Measurements from ENCODE around the gene SRSF3. TPM values are rescaled to one million over a fixed set of nuclear protein-coding genes. Genes with fewer than 3 reads are reported as not detected.
A peak's percentile ranks its signal among the peaks of the same experiment; 100 is the strongest.
"Not testable (repeated sequence)": the region's sequence is repeated elsewhere in the genome, so short reads cannot be mapped to it uniquely, and the experiment has no call there.

The SRSF3 gene
- total RNA-seq, 2 donors from 2014 or later, result 88.5 to 120 TPM

DNA sequence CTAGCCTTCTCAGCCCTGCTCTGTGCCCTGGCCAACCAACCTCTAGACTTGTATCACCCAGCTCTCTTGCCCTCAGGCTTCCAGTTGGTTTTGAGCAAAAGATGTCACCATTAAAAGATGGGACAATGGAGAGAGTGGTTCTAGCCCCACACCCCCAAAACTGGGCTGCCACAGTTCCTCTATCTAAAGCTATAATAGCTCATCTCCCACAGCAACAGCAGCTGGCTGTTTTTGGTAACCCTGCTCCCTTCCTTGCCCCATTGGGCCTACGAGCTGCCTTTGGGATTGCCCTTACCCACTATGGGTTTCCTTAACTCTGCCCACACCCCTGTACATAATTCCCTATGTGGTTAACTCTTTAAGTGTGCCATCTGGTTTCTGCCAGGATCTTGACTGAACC is 7.6 kb upstream of the SRSF3 start:
- no peak for ATAC-seq (ENCODE audit: insufficient number of reproducible peaks, low FRiP score, low read depth)
- H3K27me3 ChIP-seq (replicated peaks; ENCODE audit: insufficient read depth), result no peaks in the 10 kb centered on the region
- H3K27ac ChIP-seq, result no peak overlapping the region
- H3K9me3 ChIP-seq, result no peaks in the 10 kb centered on the region
- no peaks in the 10 kb centered on the region for H3K4me1 ChIP-seq (ENCODE audit: control insufficient read depth in 1 of 2, low read depth in 2 of 2)
- no peak for DNase-seq (ENCODE audit: low spot score)
- H3K36me3 ChIP-seq, result no peaks in the 10 kb centered on the region
- H3K4me3 ChIP-seq, result no peak overlapping the region
- TF ChIP-seq, protein P1, sequence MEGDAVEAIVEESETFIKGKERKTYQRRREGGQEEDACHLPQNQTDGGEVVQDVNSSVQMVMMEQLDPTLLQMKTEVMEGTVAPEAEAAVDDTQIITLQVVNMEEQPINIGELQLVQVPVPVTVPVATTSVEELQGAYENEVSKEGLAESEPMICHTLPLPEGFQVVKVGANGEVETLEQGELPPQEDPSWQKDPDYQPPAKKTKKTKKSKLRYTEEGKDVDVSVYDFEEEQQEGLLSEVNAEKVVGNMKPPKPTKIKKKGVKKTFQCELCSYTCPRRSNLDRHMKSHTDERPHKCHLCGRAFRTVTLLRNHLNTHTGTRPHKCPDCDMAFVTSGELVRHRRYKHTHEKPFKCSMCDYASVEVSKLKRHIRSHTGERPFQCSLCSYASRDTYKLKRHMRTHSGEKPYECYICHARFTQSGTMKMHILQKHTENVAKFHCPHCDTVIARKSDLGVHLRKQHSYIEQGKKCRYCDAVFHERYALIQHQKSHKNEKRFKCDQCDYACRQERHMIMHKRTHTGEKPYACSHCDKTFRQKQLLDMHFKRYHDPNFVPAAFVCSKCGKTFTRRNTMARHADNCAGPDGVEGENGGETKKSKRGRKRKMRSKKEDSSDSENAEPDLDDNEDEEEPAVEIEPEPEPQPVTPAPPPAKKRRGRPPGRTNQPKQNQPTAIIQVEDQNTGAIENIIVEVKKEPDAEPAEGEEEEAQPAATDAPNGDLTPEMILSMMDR (IDR thresholded peaks at IDR 0.05), result no peak

DNA sequence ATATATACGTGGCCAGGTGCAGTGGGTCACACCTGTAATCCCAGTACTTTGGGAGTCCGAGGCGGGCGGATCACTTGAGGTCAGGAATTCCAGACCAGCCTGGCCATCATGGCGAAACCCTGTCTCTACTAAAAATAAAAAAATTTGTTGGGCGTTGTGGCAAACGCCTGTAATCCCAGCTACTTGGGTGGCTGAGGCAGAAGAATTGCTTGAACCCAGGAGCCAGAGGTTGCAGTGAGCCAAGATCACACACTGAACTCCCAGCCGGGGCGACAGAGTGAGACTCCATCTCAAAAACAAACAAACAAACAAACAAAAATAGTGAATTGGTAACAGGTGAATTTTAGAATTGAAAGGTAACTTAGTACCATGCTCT is 5.1 kb upstream of the SRSF3 start:
- not testable (repeated sequence) for ATAC-seq (ENCODE audit: insufficient number of reproducible peaks, low FRiP score, low read depth); DNase-seq (ENCODE audit: low spot score); H3K36me3 ChIP-seq; H3K4me1 ChIP-seq (ENCODE audit: control insufficient read depth in 1 of 2, low read depth in 2 of 2); H3K27ac ChIP-seq; H3K9me3 ChIP-seq; H3K27me3 ChIP-seq (replicated peaks; ENCODE audit: insufficient read depth); H3K4me3 ChIP-seq

DNA sequence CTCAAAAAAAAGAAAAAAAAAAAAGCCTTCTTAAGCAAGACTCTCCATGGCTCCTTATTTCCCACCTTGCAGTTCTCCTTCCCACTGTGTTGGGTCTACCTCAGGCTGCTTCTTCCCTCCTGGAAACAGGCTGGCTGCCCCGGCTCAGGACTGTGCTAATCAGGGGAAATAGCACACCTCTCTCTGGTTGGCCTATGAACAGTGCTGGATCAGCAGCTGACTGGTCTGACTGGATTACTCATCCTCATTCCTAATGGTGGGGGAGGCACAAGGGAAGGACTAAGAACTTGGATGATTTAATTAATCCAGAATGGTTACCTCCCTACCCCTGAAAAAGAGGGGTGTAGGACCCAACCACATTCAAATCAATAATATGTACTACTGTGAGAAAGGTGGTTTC is 3.9 kb upstream of the SRSF3 start:
- DNase-seq (ENCODE audit: low spot score) (no peak), ATAC-seq (ENCODE audit: insufficient number of reproducible peaks, low FRiP score, low read depth) (no peak)
- Histone ChIP-seq H3K27ac (no peak overlapping the region), H3K4me3 (no peak overlapping the region), H3K27me3 (replicated peaks; ENCODE audit: insufficient read depth) (no peaks in the 10 kb centered on the region), H3K36me3 (no peaks in the 10 kb centered on the region), H3K9me3 (no peaks in the 10 kb centered on the region), H3K4me1 (ENCODE audit: control insufficient read depth in 1 of 2, low read depth in 2 of 2) (peaks cover 0 to 9% of the 10 kb centered on the region in 2 donors)
- TF ChIP-seq, protein P1 (IDR thresholded peaks at IDR 0.05), result no peak

DNA sequence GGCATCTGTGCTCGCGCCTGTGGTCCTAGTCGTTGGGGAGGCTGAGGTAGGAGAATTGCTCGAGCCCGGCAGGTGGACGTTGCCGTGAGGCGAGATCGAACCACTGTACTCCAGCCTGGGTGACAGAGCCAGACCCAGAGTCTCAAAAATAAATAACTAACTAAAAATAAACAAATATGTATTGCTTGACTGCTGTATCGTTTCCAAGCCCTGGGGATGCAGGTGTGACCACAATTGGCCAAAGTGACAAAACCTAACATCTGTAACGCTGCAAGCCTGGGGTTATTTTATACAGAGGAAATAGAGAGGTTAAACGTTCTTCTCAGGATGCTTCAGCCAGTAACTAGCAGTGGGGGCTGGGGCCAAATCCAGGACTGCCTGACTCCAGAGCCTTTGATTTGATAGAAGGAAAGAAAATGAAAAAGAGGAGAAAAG is 1.9 kb upstream of the SRSF3 start:
- no peak for ATAC-seq (ENCODE audit: insufficient number of reproducible peaks, low FRiP score, low read depth)
- DNase-seq (ENCODE audit: low spot score), result no peak
- peaks cover 3% of the 10 kb centered on the region for H3K36me3 ChIP-seq
- H3K4me1 ChIP-seq (ENCODE audit: control insufficient read depth in 1 of 2, low read depth in 2 of 2), result peaks cover 2 to 16% of the 10 kb centered on the region in 2 donors
- no peaks in the 10 kb centered on the region for H3K9me3 ChIP-seq
- H3K27me3 ChIP-seq (replicated peaks; ENCODE audit: insufficient read depth), result no peaks in the 10 kb centered on the region
- TF ChIP-seq, protein P1 (IDR thresholded peaks at IDR 0.05), result no peak
- no peak overlapping the region for H3K27ac ChIP-seq
- H3K4me3 ChIP-seq, result no peak overlapping the region

DNA sequence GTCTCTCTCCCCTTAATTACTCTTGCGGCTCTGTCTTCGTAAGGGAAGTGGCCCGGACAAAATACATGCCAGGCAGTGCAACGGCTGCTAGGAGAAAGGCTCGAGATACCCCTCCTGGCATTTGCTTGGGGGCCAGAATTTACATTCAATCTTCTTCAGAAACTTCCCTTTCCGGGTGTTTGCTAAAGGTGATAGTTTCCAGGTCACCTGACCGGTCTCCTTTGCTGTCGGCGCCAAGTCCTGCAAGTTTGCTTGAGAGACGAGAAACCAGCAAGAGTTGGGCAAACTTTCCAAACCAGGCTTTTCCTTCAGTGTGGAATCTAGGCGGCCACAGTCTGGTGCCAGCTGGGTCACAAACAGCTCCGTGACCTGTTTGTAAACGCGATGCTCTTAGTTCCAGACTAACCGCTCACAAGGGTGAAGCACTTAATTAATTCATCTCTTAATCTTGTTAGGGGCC is 563 bp upstream of the SRSF3 start:
- peak overlapping the region; percentile 95 to 99 for H3K27ac ChIP-seq
- ATAC-seq (ENCODE audit: insufficient number of reproducible peaks, low FRiP score, low read depth) (peak; percentile 10), DNase-seq (ENCODE audit: low spot score) (no peak)
- peaks cover 13% of the 10 kb centered on the region for H3K36me3 ChIP-seq
- H3K27me3 ChIP-seq (replicated peaks; ENCODE audit: insufficient read depth), result no peaks in the 10 kb centered on the region
- H3K4me3 ChIP-seq, result peak overlapping the region; percentile 98
- H3K4me1 ChIP-seq (ENCODE audit: control insufficient read depth in 1 of 2, low read depth in 2 of 2), result peaks cover 16 to 29% of the 10 kb centered on the region in 2 donors
- H3K9me3 ChIP-seq, result no peaks in the 10 kb centered on the region
- TF ChIP-seq, protein P1 (IDR thresholded peaks at IDR 0.05), result no peak
